A549 (cell line): ENCODE results near the gene MAP3K5. TPM values are rescaled to one million over a fixed set of nuclear protein-coding genes. Genes with fewer than 3 reads are reported as not detected.
A peak's percentile ranks its signal among the peaks of the same experiment; 100 is the strongest.

Experiments
- ATAC-seq, 2 experiments: fragments of 200-7000 bp in 1 of 2; fragments of >200 bp in 1 of 2; cut with Nextera tagmentation in 1 of 2; cut with Tn5 transposase in 1 of 2; 3 replicates each; pipeline versions ENCODE4 v1.8.0 to v1.9.1; 2018 to 2020; ENCODE audit warnings: mild to moderate bottlenecking in 1 of 2, moderate library complexity in 1 of 2
- CTCF ChIA-PET: fragments of 300-600 bp; sonication (Branson Sonifier 250); formaldehyde crosslinking; extraction: SDS; loops from one replicate; lab custom pipeline; 2021; ENCODE audit warnings: antibody characterized with exemption, inconsistent platforms; lab: Yijun Ruan, JAX
- POLR2A ChIA-PET: fragments of 350-600 bp; formaldehyde crosslinking; extraction: SDS; loops from one replicate; lab custom pipeline; 2021; ENCODE audit warnings: antibody characterized with exemption, inconsistent platforms; lab: Yijun Ruan, JAX
- DNase-seq, 2 experiments: peaks; one replicate each; pipeline versions ENCODE4 v3.0.0 to v3.0.0-alpha.2; 2011 to 2016; ENCODE audit warnings: low read depth in 1 of 2, low spot score in 1 of 2
- FAIRE-seq: peaks from 2 replicates; lab custom pipeline; 2011; peaks lifted over from hg19 to GRCh38; lab: Jason Lieb, UNC
- H3K27ac ChIP-seq, 2 experiments: fragments of >200 bp; sonication (Bioruptor Twin); formaldehyde crosslinking; 3 replicates each; pipeline ENCODE4 v1.5.1; 2016 to 2017
- H3K4me1 ChIP-seq: fragments of >200 bp; sonication (Bioruptor Twin); formaldehyde crosslinking; 3 replicates; pipeline ENCODE4 v1.6.1; 2016
- H3K4me2 ChIP-seq: fragments of >200 bp; sonication (Bioruptor Twin); formaldehyde crosslinking; 3 replicates; pipeline ENCODE4 v1.6.1; 2016
- H3K4me3 ChIP-seq: fragments of >200 bp; sonication (Bioruptor Twin); formaldehyde crosslinking; 3 replicates; pipeline ENCODE4 v1.5.1; 2016
- H3K9me3 ChIP-seq: fragments of >200 bp; sonication (Bioruptor Twin); formaldehyde crosslinking; 3 replicates; pipeline ENCODE4 v1.6.1; 2016
- BHLHE40 ChIP-seq: IDR thresholded peaks from 2 replicates; pipeline ENCODE4 v1.6.1; 2012; ENCODE audit warnings: low read depth, low read length, inconsistent platforms
- CBX8 ChIP-seq: fragments of 200-600 bp; sonication (generic); IDR thresholded peaks from 2 replicates; pipeline ENCODE4 v1.6.1; 2016
- EP300 ChIP-seq, 2 experiments: fragments of >200 bp; sonication (Bioruptor Twin); formaldehyde crosslinking; IDR thresholded peaks; 2 replicates in 1 of 2; 3 replicates in 1 of 2; pipeline ENCODE4 v1.6.1; 2016 to 2017
- GATA3 ChIP-seq: IDR thresholded peaks from 2 replicates; pipeline ENCODE4 v1.6.1; 2012; ENCODE audit warnings: borderline replicate concordance
- HDAC2 ChIP-seq: fragments of 200-600 bp; sonication (generic); IDR thresholded peaks from 2 replicates; pipeline ENCODE4 v1.6.1; 2016
- HOXA7 ChIP-seq: fragments of 250-450 bp; sonication (Bioruptor Pico); IDR thresholded peaks from 2 replicates; pipeline ENCODE4 v1.5.0; 2020; ENCODE audit warnings: mild to moderate bottlenecking, moderate library complexity
- HOXB13 ChIP-seq: fragments of 250-450 bp; sonication (Bioruptor Pico); IDR thresholded peaks from 2 replicates; pipeline ENCODE4 v1.5.0; 2020; ENCODE audit warnings: low read depth, mild to moderate bottlenecking, moderate library complexity
- MYC ChIP-seq: IDR thresholded peaks from 2 replicates; pipeline ENCODE4 v1.6.1; 2012; ENCODE audit warnings: mild to moderate bottlenecking, inconsistent platforms, low read length, improper control_type of control experiment, borderline replicate concordance
- POLR2AphosphoS2 ChIP-seq: conservative IDR thresholded peaks from 2 replicates; pipeline ENCODE4 v1.6.1; 2012; ENCODE audit warnings: low read length, improper control_type of control experiment, inconsistent platforms
- RARB ChIP-seq: fragments of 250-450 bp; sonication (Bioruptor Pico); IDR thresholded peaks from 2 replicates; pipeline ENCODE4 v1.8.0; 2021; ENCODE audit warnings: mild to moderate bottlenecking, moderate library complexity
- SMC3 ChIP-seq: fragments of >200 bp; sonication (Bioruptor Twin); formaldehyde crosslinking; IDR thresholded peaks from 3 replicates; pipeline ENCODE4 v1.6.1; 2018; ENCODE audit warnings: inconsistent platforms
- SREBF2 ChIP-seq: fragments of 450-650 bp; IDR thresholded peaks from 2 replicates; pipeline ENCODE4 v1.6.1; 2014; ENCODE audit warnings: mild to moderate bottlenecking, moderate library complexity
- TFCP2L1 ChIP-seq: fragments of 250-450 bp; sonication (Bioruptor Pico); IDR thresholded peaks from 2 replicates; pipeline ENCODE4 v1.5.0; 2021; ENCODE audit warnings: mild to moderate bottlenecking
- ZNF302 ChIP-seq: fragments of 250-450 bp; sonication (Bioruptor Pico); IDR thresholded peaks from 2 replicates; pipeline ENCODE4 v1.9.0; 2021; ENCODE audit warnings: inconsistent platforms, mild to moderate bottlenecking, moderate library complexity
- ZSCAN20 ChIP-seq: fragments of 250-450 bp; sonication (Bioruptor Pico); IDR thresholded peaks from 2 replicates; pipeline ENCODE4 v1.8.0; 2022; ENCODE audit warnings: mild to moderate bottlenecking, moderate library complexity
- WGBS: methylation state at CpG from one replicate; pipeline ENCODE4 v1.1.6; 2017; ENCODE audit errors: missing lambda C conversion rate; 5-methylcytosine and 5-hydroxymethylcytosine counted together
- polyA plus RNA-seq, 4 experiments: library from polyadenylated mRNA; depleted of rRNA in 3 of 4; stranded (reverse); fragments of >200 nt; fragmentation: RNase III in 1 of 4; extraction: RNeasy Plus Mini Kit Qiagen cat#74134 plus additional on column Dnase treatment in 1 of 4; gene quantifications; 2 replicates in 3 of 4; 3 replicates in 1 of 4; pipeline ENCODE4 v1.2.3, GENCODE V29; 2011 to 2017
- TF ChIP-seq, protein P1 (sequence below): fragments of 200-600 bp; sonication (generic); IDR thresholded peaks from 2 replicates; pipeline ENCODE4 v1.6.1; 2016; ENCODE audit warnings: antibody characterized with exemption, mild to moderate bottlenecking, moderate library complexity
- TF ChIP-seq, protein P2 (sequence below): IDR thresholded peaks from 2 replicates; pipeline ENCODE4 v1.6.1; 2012
- TF ChIP-seq, protein P3 (sequence below): fragments of 150-350 bp; IDR thresholded peaks from 2 replicates; pipeline ENCODE4 v1.6.1; 2014; ENCODE audit warnings: low read depth, mild to moderate bottlenecking, low read length
- TF ChIP-seq, protein P4 (sequence below): fragments of >200 bp; sonication (Bioruptor Twin); formaldehyde crosslinking; IDR thresholded peaks from 3 replicates; pipeline ENCODE4 v1.5.1; 2016
- TF ChIP-seq, protein P5 (sequence below): fragments of 250-450 bp; sonication (Bioruptor Pico); IDR thresholded peaks from 2 replicates; pipeline ENCODE4 v1.5.0; 2021; ENCODE audit warnings: mild to moderate bottlenecking, moderate library complexity, borderline replicate concordance

MAP3K5 gene
- polyA plus RNA-seq, 2 of the 4 experiments (the other 2 are of a cell fraction) = 2.1 to 4.1 TPM

DNA sequence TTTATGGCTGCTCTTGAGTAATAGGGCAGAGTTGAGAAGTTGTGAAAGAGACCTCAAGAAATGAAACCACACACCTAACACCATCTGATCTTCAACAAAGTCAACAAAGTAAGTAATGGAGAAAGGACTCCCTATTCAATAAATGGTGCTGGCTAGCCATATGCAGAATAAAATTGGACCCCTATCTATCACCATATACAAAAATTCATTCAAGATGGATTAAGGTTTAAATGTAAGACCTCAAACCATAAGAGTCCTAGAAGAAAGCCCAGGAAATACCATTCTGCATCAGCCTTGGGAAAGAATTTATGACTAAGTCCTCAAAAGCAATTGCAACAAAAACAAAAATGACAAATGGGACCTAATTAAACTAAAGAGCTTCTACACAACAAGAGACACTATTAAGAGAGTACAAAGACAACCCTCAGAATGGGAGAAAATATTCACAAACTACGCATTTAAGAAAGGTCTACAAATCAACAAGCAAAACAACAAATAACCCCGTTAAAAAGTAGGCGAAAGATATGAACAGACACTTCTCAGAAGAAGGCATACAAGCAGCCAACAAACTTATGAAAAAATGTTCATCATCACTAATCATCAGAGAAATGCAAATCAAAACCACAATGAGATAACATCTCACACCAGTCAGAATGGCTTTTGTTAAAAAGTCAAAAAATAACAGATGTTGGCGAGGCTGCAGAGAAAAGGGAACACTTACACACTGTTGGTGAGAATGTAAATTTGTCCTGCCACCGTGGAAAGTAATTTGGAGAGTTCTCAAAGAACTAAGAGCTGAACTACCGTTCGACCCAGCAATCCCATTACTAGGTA, 4.0 kb downstream of the MAP3K5 start:
- ATAC-seq = no peak
- no peak overlapping the region for H3K4me3 ChIP-seq
- no peaks in the 10 kb centered on the region for H3K9me3 ChIP-seq
- peaks cover 13% of the 10 kb centered on the region; the same call in 2 of the 3 replicates for H3K4me1 ChIP-seq
- DNase-seq = no peak
- TF ChIP-seq HOXB13 (CRISPR knock-in tag) = no peak
- no peak for TF ChIP-seq MYC
- POLR2A ChIA-PET = no interaction called here
- peak overlapping the region; percentile 32; the same call in 2 of the 3 replicates for H3K4me2 ChIP-seq
- CTCF ChIA-PET = interaction anchor here (1.1 to 5.2 kb wide), 2 partner anchors 17 to 143 kb away, joined by 3 to 146 read pairs; no protein-coding TSS in a partner anchor
- 75% methylated on average over 7 of the region's 7 CpGs for WGBS
- FAIRE-seq = no peak
- H3K27ac ChIP-seq = no peak overlapping the region

DNA sequence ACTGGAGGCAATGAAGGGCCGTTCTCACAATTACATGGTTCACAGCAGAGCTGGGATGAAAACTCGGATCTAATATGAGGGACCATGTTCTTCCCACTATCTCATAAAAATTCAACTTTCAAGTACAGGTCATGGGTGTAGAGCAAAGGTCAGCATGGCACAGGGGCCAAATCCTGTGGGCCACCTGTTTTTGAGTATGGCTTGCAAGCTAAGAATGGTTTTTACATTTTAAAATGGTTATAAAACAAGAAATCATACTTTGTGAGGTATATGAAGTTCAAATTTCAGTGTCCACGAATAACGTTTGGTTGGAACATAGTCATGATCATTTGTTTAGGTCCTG, 4.6 kb downstream of the MAP3K5 start:
- Histone ChIP-seq H3K4me3 (no peak overlapping the region), H3K4me2 (no peak overlapping the region), H3K27ac (no peak overlapping the region), H3K9me3 (no peaks in the 10 kb centered on the region), H3K4me1 (peaks cover 13% of the 10 kb centered on the region; the same call in 2 of the 3 replicates)
- 76% methylated on average over 4 of the region's 4 CpGs for WGBS
- ChIA-PET POLR2A (no interaction called here), CTCF (interaction anchor here (2.3 kb wide), 1 partner anchor 143 kb away, joined by 16 read pairs; no protein-coding TSS in a partner anchor)
- no peak for FAIRE-seq
- no peak for DNase-seq
- no peak for ATAC-seq
- TF ChIP-seq POLR2AphosphoS2 (no peak), ZNF302 (CRISPR knock-in tag) (no peak), SMC3 (no peak), SREBF2 (no peak), ZSCAN20 (CRISPR knock-in tag) (no peak), HDAC2 (no peak), CBX8 (no peak), TFCP2L1 (no peak), BHLHE40 (no peak)
- TF ChIP-seq, protein P1, sequence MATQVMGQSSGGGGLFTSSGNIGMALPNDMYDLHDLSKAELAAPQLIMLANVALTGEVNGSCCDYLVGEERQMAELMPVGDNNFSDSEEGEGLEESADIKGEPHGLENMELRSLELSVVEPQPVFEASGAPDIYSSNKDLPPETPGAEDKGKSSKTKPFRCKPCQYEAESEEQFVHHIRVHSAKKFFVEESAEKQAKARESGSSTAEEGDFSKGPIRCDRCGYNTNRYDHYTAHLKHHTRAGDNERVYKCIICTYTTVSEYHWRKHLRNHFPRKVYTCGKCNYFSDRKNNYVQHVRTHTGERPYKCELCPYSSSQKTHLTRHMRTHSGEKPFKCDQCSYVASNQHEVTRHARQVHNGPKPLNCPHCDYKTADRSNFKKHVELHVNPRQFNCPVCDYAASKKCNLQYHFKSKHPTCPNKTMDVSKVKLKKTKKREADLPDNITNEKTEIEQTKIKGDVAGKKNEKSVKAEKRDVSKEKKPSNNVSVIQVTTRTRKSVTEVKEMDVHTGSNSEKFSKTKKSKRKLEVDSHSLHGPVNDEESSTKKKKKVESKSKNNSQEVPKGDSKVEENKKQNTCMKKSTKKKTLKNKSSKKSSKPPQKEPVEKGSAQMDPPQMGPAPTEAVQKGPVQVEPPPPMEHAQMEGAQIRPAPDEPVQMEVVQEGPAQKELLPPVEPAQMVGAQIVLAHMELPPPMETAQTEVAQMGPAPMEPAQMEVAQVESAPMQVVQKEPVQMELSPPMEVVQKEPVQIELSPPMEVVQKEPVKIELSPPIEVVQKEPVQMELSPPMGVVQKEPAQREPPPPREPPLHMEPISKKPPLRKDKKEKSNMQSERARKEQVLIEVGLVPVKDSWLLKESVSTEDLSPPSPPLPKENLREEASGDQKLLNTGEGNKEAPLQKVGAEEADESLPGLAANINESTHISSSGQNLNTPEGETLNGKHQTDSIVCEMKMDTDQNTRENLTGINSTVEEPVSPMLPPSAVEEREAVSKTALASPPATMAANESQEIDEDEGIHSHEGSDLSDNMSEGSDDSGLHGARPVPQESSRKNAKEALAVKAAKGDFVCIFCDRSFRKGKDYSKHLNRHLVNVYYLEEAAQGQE = no peak
- TF ChIP-seq, protein P2, sequence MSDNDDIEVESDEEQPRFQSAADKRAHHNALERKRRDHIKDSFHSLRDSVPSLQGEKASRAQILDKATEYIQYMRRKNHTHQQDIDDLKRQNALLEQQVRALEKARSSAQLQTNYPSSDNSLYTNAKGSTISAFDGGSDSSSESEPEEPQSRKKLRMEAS = no peak
- TF ChIP-seq, protein P3, sequence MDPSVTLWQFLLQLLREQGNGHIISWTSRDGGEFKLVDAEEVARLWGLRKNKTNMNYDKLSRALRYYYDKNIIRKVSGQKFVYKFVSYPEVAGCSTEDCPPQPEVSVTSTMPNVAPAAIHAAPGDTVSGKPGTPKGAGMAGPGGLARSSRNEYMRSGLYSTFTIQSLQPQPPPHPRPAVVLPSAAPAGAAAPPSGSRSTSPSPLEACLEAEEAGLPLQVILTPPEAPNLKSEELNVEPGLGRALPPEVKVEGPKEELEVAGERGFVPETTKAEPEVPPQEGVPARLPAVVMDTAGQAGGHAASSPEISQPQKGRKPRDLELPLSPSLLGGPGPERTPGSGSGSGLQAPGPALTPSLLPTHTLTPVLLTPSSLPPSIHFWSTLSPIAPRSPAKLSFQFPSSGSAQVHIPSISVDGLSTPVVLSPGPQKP = no peak
- TF ChIP-seq, protein P4, sequence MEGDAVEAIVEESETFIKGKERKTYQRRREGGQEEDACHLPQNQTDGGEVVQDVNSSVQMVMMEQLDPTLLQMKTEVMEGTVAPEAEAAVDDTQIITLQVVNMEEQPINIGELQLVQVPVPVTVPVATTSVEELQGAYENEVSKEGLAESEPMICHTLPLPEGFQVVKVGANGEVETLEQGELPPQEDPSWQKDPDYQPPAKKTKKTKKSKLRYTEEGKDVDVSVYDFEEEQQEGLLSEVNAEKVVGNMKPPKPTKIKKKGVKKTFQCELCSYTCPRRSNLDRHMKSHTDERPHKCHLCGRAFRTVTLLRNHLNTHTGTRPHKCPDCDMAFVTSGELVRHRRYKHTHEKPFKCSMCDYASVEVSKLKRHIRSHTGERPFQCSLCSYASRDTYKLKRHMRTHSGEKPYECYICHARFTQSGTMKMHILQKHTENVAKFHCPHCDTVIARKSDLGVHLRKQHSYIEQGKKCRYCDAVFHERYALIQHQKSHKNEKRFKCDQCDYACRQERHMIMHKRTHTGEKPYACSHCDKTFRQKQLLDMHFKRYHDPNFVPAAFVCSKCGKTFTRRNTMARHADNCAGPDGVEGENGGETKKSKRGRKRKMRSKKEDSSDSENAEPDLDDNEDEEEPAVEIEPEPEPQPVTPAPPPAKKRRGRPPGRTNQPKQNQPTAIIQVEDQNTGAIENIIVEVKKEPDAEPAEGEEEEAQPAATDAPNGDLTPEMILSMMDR = no peak

DNA sequence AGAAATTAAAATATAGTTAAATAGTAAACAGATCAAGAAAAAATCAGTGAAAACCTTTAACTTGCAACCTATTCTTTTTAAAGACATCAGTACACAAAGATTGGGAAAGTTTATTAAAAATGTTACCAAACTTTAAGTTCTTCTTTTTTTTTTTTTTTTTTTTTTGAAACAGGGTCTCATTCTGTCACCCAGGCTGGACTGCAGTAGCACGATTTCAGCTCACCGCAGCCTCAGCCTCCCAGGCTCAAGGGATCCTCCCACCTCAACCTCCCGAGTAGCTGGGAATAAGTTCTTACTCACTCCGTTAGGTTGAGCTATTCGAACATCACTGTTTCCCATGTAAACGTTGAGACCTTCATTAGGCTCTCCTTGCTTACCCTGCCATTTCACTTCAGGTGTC, 5.6 kb downstream of the MAP3K5 start:
- no peak for ATAC-seq
- Histone ChIP-seq H3K4me2 (no peak overlapping the region), H3K4me3 (no peak overlapping the region), H3K27ac (no peak overlapping the region), H3K9me3 (no peaks in the 10 kb centered on the region), H3K4me1 (peaks cover 17% of the 10 kb centered on the region)
- DNase-seq = no peak
- CTCF ChIA-PET = interaction anchor here (0.7 to 2.3 kb wide), 2 partner anchors 142 to 160 kb away, joined by 3 to 16 read pairs; no protein-coding TSS in a partner anchor
- POLR2A ChIA-PET = no interaction called here
- WGBS = 88% methylated on average over 6 of the region's 6 CpGs
- FAIRE-seq = no peak
- TF ChIP-seq RARB (CRISPR knock-in tag) (no peak), HOXA7 (CRISPR knock-in tag) (no peak), EP300 (IDR thresholded peaks at IDR 0.05) (no peak), GATA3 (no peak)
- TF ChIP-seq, protein P5, sequence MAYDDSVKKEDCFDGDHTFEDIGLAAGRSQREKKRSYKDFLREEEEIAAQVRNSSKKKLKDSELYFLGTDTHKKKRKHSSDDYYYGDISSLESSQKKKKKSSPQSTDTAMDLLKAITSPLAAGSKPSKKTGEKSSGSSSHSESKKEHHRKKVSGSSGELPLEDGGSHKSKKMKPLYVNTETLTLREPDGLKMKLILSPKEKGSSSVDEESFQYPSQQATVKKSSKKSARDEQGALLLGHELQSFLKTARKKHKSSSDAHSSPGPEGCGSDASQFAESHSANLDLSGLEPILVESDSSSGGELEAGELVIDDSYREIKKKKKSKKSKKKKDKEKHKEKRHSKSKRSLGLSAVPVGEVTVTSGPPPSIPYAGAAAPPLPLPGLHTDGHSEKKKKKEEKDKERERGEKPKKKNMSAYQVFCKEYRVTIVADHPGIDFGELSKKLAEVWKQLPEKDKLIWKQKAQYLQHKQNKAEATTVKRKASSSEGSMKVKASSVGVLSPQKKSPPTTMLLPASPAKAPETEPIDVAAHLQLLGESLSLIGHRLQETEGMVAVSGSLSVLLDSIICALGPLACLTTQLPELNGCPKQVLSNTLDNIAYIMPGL (CRISPR knock-in tag) = no peak
- TF ChIP-seq, protein P1 = no peak
